Measurements from ENCODE around the gene RBFOX1.

The RBFOX1 gene

DNA sequence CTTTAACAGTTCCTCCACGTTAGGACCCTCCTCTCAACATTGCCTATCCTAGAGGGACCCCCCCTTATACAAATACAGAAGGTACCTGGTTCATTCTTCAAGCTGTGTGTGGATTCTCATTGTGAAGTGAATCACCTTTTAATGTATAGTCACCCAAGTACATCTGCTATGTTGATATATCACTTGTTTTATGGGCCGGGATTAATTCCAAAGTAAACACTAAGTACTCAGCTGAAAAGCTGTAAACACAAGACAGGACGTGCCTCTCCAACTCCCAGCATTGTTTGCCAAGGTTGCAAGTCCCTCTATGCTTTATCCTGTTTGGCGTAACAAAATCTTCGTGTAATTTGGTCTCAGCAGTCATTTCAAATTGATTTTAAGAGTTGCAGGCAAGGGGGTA, 123.6 kb downstream of the RBFOX1 start:
- Histone ChIP-seq H3K9ac (ENCODE audit: insufficient read length) (no peak overlapping the region), H3K4me3 (no peak overlapping the region), H3K27ac (no peak overlapping the region), H3K36me3 (ENCODE audit: insufficient read depth, low read length) (no peaks in the 10 kb centered on the region), H3K9me3 (ENCODE audit: low read depth, low read length) (no peaks in the 10 kb centered on the region)
- no peak for TF ChIP-seq POLR2AphosphoS5 (IDR thresholded peaks at IDR 0.05; ENCODE audit: borderline replicate concordance, low read depth, low read length)
- no peak for TF ChIP-seq EZH2 (IDR thresholded peaks at IDR 0.05)
- no peak for TF ChIP-seq FOXP2 (optimal IDR thresholded peaks at IDR 0.05; ENCODE audit: control extremely low read depth, extremely low read length, insufficient read depth)
- no peak for DNase-seq (ENCODE audit: low read depth, low spot score)

DNA sequence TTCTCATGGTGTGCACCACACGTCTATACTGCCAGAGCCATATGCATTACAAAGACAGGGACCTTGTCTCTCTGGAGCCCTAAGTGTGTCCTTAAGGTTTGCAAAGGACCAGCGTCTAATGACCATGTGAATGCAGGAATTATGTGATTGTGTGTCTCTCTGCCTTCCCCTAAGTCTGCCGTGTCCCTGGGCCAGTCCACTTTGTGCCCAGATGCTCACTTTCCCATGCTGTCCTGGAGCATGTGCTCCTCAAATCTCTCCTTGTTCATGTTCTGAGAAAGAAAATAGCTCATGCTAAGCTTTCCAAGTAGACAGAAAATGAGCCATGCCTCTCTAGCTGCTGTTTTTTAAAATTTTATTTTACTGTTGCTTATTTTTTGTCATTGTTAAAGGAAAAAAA, 125.5 kb downstream of the RBFOX1 start:
- no peaks in the 10 kb centered on the region for H3K9me3 ChIP-seq (ENCODE audit: low read depth, low read length)
- H3K27ac ChIP-seq, result no peak overlapping the region
- no peak for TF ChIP-seq FOXP2 (optimal IDR thresholded peaks at IDR 0.05; ENCODE audit: control extremely low read depth, extremely low read length, insufficient read depth)
- TF ChIP-seq EZH2 (IDR thresholded peaks at IDR 0.05), result no peak
- no peak for TF ChIP-seq POLR2AphosphoS5 (IDR thresholded peaks at IDR 0.05; ENCODE audit: borderline replicate concordance, low read depth, low read length)
- H3K36me3 ChIP-seq (ENCODE audit: insufficient read depth, low read length), result no peaks in the 10 kb centered on the region
- DNase-seq (ENCODE audit: low read depth, low spot score), result no peak
- H3K9ac ChIP-seq (ENCODE audit: insufficient read length), result no peak overlapping the region
- no peak overlapping the region for H3K4me3 ChIP-seq

DNA sequence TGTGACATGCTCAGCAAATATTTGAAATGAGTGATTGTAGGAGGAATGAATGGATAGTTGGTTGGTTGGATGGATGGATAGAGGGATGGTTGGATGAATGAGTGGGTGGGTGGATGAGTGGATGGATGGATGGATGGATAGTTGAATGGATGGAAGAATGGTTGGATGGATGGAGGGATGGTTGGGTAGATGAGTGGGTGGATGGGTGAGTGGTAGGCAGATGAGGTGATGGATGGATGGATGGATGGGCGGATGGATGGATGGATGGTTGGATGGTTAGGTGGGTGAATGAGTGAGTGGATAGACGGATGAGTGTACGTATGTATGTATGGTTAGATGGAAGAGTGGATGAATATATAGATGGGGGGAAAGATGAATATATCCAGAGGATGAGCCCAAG, 137.7 kb downstream of the RBFOX1 start:
- no peak overlapping the region for H3K9ac ChIP-seq (ENCODE audit: insufficient read length)
- H3K27ac ChIP-seq, result no peak overlapping the region
- no peak for TF ChIP-seq POLR2AphosphoS5 (IDR thresholded peaks at IDR 0.05; ENCODE audit: borderline replicate concordance, low read depth, low read length)
- TF ChIP-seq EZH2 (IDR thresholded peaks at IDR 0.05), result no peak
- no peak for TF ChIP-seq FOXP2 (optimal IDR thresholded peaks at IDR 0.05; ENCODE audit: control extremely low read depth, extremely low read length, insufficient read depth)
- no peaks in the 10 kb centered on the region for H3K36me3 ChIP-seq (ENCODE audit: insufficient read depth, low read length)
- no peak overlapping the region for H3K4me3 ChIP-seq
- no peaks in the 10 kb centered on the region for H3K9me3 ChIP-seq (ENCODE audit: low read depth, low read length)
- no peak for DNase-seq (ENCODE audit: low read depth, low spot score)

DNA sequence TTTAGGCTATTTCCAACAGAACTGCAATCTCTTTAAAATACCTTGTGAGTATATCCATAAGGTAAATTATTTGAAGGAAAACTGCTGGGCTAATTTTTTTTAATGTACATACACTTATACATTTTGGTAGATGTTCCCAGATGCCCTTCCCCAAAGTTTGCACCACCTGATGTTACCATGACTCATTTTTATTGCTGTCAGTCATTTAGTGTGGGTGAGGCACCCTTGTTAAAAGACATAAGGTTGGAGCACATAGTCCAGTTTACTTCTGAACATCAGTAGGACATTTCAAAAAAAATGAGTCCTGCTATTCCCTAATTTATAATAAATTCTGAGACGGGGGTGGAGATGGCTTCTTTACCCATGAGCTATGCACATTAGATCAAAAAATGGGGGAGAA, 138.6 kb downstream of the RBFOX1 start:
- TF ChIP-seq FOXP2 (optimal IDR thresholded peaks at IDR 0.05; ENCODE audit: control extremely low read depth, extremely low read length, insufficient read depth) (no peak), POLR2AphosphoS5 (IDR thresholded peaks at IDR 0.05; ENCODE audit: borderline replicate concordance, low read depth, low read length) (no peak), EZH2 (IDR thresholded peaks at IDR 0.05) (no peak)
- H3K4me3 ChIP-seq, result no peak overlapping the region
- no peak overlapping the region for H3K27ac ChIP-seq
- no peak overlapping the region for H3K9ac ChIP-seq (ENCODE audit: insufficient read length)
- no peak for DNase-seq (ENCODE audit: low read depth, low spot score)
- H3K9me3 ChIP-seq (ENCODE audit: low read depth, low read length), result no peaks in the 10 kb centered on the region
- H3K36me3 ChIP-seq (ENCODE audit: insufficient read depth, low read length), result no peaks in the 10 kb centered on the region

DNA sequence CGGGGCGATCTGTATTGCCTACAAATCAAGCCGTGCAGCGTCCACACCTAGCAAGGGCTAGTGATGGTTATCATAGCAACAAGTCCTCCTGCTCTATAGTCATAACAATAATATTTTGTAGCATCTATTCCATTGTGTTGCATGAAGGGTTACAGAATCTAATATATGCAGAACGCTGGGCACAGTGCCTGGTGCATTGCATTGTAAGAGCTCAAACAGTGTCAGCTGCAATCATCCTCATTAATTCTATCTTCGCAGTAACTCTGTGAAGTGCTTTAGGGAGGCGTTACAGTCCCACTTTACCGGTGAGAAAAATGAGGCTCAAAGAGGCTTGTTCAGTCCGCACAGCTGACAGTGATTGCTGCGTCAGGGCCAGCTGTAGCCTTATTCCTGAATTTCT, 149.4 kb downstream of the RBFOX1 start:
- TF ChIP-seq EZH2 (IDR thresholded peaks at IDR 0.05) (no peak), FOXP2 (optimal IDR thresholded peaks at IDR 0.05; ENCODE audit: control extremely low read depth, extremely low read length, insufficient read depth) (no peak), POLR2AphosphoS5 (IDR thresholded peaks at IDR 0.05; ENCODE audit: borderline replicate concordance, low read depth, low read length) (no peak)
- H3K36me3 ChIP-seq (ENCODE audit: insufficient read depth, low read length), result no peaks in the 10 kb centered on the region

DNA sequence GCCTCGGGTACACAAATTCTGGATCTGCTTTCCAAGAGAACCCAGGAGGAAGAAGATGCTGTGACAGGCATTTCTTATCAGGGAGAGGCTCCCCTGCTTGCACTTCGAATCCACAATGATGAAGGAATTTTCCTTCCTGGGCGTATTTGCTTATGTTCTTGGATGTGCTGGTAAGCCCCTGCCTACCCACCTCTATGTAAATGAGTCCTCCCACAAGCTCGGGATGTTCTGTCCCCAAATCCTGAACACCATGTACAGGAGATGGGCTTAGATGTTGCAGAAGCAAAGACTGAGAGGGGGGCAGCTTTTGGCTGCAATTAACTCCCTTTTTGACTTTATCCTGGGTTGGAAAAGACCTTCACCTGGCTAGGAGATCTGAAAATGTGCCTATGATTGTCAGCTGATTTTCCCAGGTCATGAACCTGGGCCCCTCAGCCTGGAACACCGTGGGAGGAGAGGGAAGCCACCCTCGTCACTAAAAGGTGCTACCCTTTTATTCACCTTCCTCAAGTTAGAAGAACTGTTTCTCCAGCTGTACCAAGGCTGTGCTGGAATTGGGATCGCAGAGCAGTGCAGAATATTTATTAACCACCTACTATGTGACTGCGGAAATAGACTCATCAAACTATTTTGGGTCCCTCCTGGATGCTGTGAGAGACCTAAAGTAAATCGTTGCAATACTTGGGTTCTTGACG, 150.1 kb downstream of the RBFOX1 start:
- Histone ChIP-seq H3K36me3 (ENCODE audit: insufficient read depth, low read length) (no peaks in the 10 kb centered on the region), H3K4me3 (no peak overlapping the region), H3K9me3 (ENCODE audit: low read depth, low read length) (no peaks in the 10 kb centered on the region), H3K27ac (no peak overlapping the region), H3K9ac (ENCODE audit: insufficient read length) (no peak overlapping the region)
- no peak for DNase-seq (ENCODE audit: low read depth, low spot score)
- TF ChIP-seq FOXP2 (optimal IDR thresholded peaks at IDR 0.05; ENCODE audit: control extremely low read depth, extremely low read length, insufficient read depth) (no peak), EZH2 (IDR thresholded peaks at IDR 0.05) (no peak), POLR2AphosphoS5 (IDR thresholded peaks at IDR 0.05; ENCODE audit: borderline replicate concordance, low read depth, low read length) (no peak)

More for the DNA sequence above, 149.4 kb downstream of the RBFOX1 start:
- DNase-seq (ENCODE audit: low read depth, low spot score), result no peak
- no peaks in the 10 kb centered on the region for H3K9me3 ChIP-seq (ENCODE audit: low read depth, low read length)
- H3K9ac ChIP-seq (ENCODE audit: insufficient read length), result no peak overlapping the region
- no peak overlapping the region for H3K27ac ChIP-seq
- H3K4me3 ChIP-seq, result no peak overlapping the region

DNA sequence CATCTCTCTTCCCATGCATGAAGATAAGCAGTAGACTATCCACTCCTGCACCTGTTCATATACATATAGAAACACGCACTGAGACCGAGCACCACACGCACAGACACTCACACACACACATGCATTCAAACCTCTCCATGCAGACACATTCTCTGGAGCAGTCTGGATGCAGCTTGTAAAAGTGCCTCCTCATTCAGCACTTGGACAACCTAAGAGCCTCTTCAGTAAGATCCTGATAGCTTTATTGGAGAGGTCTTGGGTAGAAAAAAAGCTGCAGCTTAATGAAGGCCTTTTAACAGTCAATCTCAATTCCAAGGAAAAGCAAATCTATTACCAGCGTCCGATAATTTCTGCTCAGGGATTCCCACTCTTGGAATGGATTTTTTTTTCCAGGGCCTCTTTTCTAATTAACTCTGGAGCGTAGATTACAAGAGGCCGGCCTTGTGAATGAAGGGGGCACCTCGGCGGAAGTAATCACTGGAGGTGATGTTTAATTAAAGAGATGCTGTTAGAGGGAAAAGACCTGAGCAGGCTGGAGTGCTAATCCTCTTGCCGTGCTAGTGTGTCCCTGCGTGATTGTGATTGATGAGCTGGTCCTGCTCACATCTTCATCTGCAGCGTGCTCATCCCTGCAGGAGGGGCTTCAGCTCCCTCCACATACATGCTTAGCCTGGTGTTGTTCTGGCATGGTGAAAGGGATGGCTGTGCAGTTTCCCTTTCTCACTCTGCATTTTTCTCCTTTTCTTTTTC, 155.1 kb downstream of the RBFOX1 start:
- Histone ChIP-seq H3K9me3 (ENCODE audit: low read depth, low read length) (no peaks in the 10 kb centered on the region), H3K4me3 (no peak overlapping the region), H3K36me3 (ENCODE audit: insufficient read depth, low read length) (no peaks in the 10 kb centered on the region), H3K27ac (no peak overlapping the region), H3K9ac (ENCODE audit: insufficient read length) (no peak overlapping the region)
- TF ChIP-seq POLR2AphosphoS5 (IDR thresholded peaks at IDR 0.05; ENCODE audit: borderline replicate concordance, low read depth, low read length), result no peak
- no peak for TF ChIP-seq EZH2 (IDR thresholded peaks at IDR 0.05)
- no peak for TF ChIP-seq FOXP2 (optimal IDR thresholded peaks at IDR 0.05; ENCODE audit: control extremely low read depth, extremely low read length, insufficient read depth)
- no peak for DNase-seq (ENCODE audit: low read depth, low spot score)

DNA sequence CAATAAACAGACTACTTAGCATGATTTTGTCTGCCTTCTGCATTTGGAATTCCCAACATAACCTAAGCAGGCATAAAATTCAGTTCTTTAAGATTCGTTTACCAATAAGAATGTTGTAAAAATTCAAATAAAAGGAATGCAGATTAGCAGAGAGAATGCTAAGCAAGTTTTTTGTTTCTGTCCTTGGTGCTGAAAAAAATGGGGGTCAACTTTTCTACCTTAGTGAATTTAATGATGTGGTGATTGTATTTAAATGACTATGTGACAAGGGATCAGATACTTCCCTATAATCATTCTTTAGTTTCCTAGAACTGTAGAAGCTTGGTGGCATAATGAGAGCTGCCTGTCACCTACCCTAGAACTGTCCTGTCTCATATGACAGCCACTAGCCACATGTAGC, 159.5 kb downstream of the RBFOX1 start:
- TF ChIP-seq FOXP2 (optimal IDR thresholded peaks at IDR 0.05; ENCODE audit: control extremely low read depth, extremely low read length, insufficient read depth) (no peak), EZH2 (IDR thresholded peaks at IDR 0.05) (no peak), POLR2AphosphoS5 (IDR thresholded peaks at IDR 0.05; ENCODE audit: borderline replicate concordance, low read depth, low read length) (no peak)
- H3K9me3 ChIP-seq (ENCODE audit: low read depth, low read length), result no peaks in the 10 kb centered on the region
- H3K9ac ChIP-seq (ENCODE audit: insufficient read length), result no peak overlapping the region

More for the DNA sequence above, 159.5 kb downstream of the RBFOX1 start:
- no peaks in the 10 kb centered on the region for H3K36me3 ChIP-seq (ENCODE audit: insufficient read depth, low read length)
- no peak overlapping the region for H3K4me3 ChIP-seq
- no peak for DNase-seq (ENCODE audit: low read depth, low spot score)
- no peak overlapping the region for H3K27ac ChIP-seq
